Activated CD8-positive, alpha-beta T cell treated with anti-CD3 and anti-CD28 coated beads for 36 hours (primary cell): ENCODE measurements around the gene SH3GL3. TPM values are rescaled to one million over a fixed set of nuclear protein-coding genes. Genes with fewer than 3 reads are reported as not detected.

ENCODE experiments used
- ATAC-seq: fragments of 200-7000 bp; cut with Tn5 transposase; one replicate; pipeline ENCODE4 v1.10.0; 2021; ENCODE audit warnings: mild to moderate bottlenecking, moderate library complexity
- CTCF ChIA-PET: fragments of 350-600 bp; sonication (Branson Sonifier 250); formaldehyde crosslinking; loops from one replicate; lab custom pipeline; 2021; ENCODE audit warnings: antibody characterized with exemption; lab: Charles Lee
- POLR2A ChIA-PET: fragments of 350-600 bp; sonication (Branson Sonifier 250); formaldehyde crosslinking; loops from one replicate; lab custom pipeline; 2021; ENCODE audit warnings: antibody characterized with exemption; lab: Charles Lee
- DNase-seq: peaks from one replicate; pipeline ENCODE4 v3.0.0-alpha.2; 2020
- H3K27ac Mint-ChIP-seq: one replicate; pipeline ENCODE4 v1.8.0; 2021; ENCODE audit warnings: mild to moderate bottlenecking, mixed read lengths
- H3K27me3 Mint-ChIP-seq: one replicate; pipeline ENCODE4 v1.8.0; 2021; ENCODE audit warnings: mixed read lengths
- H3K36me3 Mint-ChIP-seq: one replicate; pipeline ENCODE4 v1.8.0; 2021; ENCODE audit warnings: low read depth, mixed read lengths
- H3K4me1 Mint-ChIP-seq: one replicate; pipeline ENCODE4 v1.8.0; 2021; ENCODE audit warnings: low read depth, mixed read lengths
- H3K4me3 Mint-ChIP-seq: one replicate; pipeline ENCODE4 v1.8.0; 2021; ENCODE audit warnings: mild to moderate bottlenecking, moderate library complexity, mixed read lengths
- H3K9me3 Mint-ChIP-seq: one replicate; pipeline ENCODE4 v1.8.0; 2021; ENCODE audit warnings: mixed read lengths
- intact Hi-C: fragments of 100-400 bp; cut with micrococcal nuclease; formaldehyde crosslinking; loops from one replicate; pipeline ENCODE4 v1.10.0; 2022
- total RNA-seq, 2 experiments: library from RNA; stranded (reverse); gene quantifications; one replicate each; pipeline ENCODE4 v1.2.3, GENCODE V29; 2021
- TF ChIP-seq, protein P1 (sequence below): fragments of 200-600 bp; IDR thresholded peaks from one replicate; pipeline ENCODE4 v1.8.0; 2022; ENCODE audit warnings: antibody characterized with exemption, mild to moderate bottlenecking

SH3GL3 gene
- total RNA-seq, 2 experiments from 2014 or later, result not detected

DNA sequence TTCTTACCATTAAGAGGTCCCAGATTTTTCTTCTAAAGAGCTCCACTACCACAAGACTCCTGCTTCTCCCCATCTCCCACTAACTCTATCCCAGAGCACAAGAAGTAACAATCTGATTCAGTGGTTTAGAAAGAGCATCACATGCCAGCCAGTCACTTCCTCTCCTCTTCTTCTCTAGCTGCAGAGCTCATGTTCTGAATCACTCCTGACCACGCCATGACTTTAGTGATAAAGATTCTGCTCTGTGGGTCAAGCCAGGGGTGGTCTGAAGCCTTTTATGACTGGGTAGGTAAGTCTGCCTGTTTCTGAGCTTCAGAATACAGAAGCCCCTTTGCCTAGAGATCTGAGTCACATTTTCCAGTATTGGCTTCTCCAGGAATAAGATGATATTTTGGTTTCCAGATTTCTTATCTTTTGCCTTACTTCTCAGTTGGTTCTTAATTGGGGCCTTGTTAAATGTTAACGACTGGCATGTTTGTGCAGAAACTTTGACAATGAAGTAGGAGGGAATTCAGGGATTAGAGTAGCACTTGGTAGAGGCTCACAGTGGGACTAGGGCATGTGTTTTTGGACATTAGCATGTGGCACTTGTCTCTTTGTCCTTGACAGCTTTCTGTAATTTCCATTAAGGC is 179.1 kb downstream of the SH3GL3 start:
- Mint-ChIP-seq H3K36me3 (no peaks in the 10 kb centered on the region), H3K9me3 (no peaks in the 10 kb centered on the region), H3K4me3 (no peak overlapping the region), H3K27ac (no peak overlapping the region), H3K27me3 (peaks cover 3% of the 10 kb centered on the region), H3K4me1 (peaks cover 3% of the 10 kb centered on the region)
- intact Hi-C loops, result no loop called here
- ChIA-PET POLR2A (interaction anchor here (1.1 kb wide), 1 partner anchor 22 kb away, joined by 3 read pairs; no protein-coding TSS in a partner anchor), CTCF (no interaction called here)
- ATAC-seq (peak; percentile 82), DNase-seq (peak; percentile 50)
- TF ChIP-seq, protein P1, sequence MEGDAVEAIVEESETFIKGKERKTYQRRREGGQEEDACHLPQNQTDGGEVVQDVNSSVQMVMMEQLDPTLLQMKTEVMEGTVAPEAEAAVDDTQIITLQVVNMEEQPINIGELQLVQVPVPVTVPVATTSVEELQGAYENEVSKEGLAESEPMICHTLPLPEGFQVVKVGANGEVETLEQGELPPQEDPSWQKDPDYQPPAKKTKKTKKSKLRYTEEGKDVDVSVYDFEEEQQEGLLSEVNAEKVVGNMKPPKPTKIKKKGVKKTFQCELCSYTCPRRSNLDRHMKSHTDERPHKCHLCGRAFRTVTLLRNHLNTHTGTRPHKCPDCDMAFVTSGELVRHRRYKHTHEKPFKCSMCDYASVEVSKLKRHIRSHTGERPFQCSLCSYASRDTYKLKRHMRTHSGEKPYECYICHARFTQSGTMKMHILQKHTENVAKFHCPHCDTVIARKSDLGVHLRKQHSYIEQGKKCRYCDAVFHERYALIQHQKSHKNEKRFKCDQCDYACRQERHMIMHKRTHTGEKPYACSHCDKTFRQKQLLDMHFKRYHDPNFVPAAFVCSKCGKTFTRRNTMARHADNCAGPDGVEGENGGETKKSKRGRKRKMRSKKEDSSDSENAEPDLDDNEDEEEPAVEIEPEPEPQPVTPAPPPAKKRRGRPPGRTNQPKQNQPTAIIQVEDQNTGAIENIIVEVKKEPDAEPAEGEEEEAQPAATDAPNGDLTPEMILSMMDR, result no peak

DNA sequence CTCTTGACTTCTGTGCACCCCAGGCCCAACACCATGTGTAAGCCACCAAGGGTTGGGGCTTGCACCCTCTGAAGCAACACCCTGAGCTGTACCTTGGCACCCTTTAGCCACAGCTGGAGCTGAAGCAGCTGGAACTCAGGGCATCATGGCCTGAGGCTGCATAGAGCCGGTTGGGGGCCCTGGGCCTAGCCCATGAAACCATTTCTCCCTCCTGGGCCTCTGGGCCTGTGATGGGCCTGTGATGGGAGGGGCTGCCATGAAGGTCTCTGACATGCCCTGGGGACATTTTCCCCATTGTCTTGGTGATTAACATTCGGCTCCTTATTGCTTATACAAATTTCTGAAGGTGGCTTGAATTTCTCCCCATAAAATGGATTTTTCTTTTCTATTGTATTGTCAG is 184.4 kb downstream of the SH3GL3 start:
- intact Hi-C loops, result no loop called here
- no peaks in the 10 kb centered on the region for H3K36me3 Mint-ChIP-seq
- no peak overlapping the region for H3K4me3 Mint-ChIP-seq
- DNase-seq, result no peak
- no peaks in the 10 kb centered on the region for H3K27me3 Mint-ChIP-seq
- peaks cover 4% of the 10 kb centered on the region for H3K9me3 Mint-ChIP-seq
- no peak overlapping the region for H3K27ac Mint-ChIP-seq
- TF ChIP-seq, protein P1, result no peak
- POLR2A ChIA-PET, result no interaction called here
- no peak for ATAC-seq
- CTCF ChIA-PET, result no interaction called here
- H3K4me1 Mint-ChIP-seq, result no peaks in the 10 kb centered on the region

DNA sequence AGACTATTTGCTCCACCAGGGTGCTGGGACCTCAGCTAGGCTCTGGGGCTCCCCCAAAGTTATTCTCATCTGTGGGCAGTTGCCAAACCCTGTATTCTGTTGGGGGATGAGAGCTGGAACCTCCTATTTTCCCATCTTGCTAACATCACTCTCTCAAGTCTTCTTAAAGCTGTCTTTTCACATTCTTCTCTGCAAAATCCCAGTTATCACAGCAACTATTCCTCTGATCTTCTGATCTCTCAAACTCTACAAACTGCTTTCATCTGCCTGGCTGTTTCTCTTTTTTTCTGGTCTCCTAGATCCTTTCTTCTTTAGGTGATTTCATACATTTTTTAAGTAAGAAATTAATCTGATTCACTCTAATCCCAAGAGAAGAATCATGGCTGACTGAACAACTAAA is 196.1 kb downstream of the SH3GL3 start:
- ChIA-PET POLR2A (no interaction called here), CTCF (no interaction called here)
- H3K4me3 Mint-ChIP-seq, result no peak overlapping the region
- DNase-seq, result no peak
- H3K36me3 Mint-ChIP-seq, result no peaks in the 10 kb centered on the region
- intact Hi-C loops, result no loop called here
- H3K27ac Mint-ChIP-seq, result no peak overlapping the region
- H3K27me3 Mint-ChIP-seq, result peaks cover 11% of the 10 kb centered on the region
- peaks cover 14% of the 10 kb centered on the region for H3K9me3 Mint-ChIP-seq
- ATAC-seq, result no peak
- TF ChIP-seq, protein P1, result no peak
- H3K4me1 Mint-ChIP-seq, result no peaks in the 10 kb centered on the region

DNA sequence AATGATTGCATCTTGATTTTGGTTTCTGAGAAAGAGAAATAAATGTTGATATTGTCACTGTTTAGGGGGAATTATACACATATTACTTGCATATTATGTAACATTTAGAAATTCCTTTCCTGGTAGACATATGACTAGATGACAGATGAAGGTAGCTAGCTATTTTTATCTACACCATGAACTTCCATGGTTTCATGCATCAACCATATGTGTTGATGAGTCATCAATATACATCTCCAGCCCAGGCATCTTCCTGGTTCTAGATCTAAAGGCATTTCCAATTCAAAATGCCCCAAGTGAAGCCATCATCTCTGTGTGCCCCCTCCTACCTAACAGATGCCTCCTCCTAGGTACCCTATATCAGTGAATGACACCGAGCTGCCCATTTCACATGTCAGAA is 197.3 kb downstream of the SH3GL3 start:
- Mint-ChIP-seq H3K4me1 (no peaks in the 10 kb centered on the region), H3K36me3 (no peaks in the 10 kb centered on the region), H3K27ac (no peak overlapping the region), H3K4me3 (no peak overlapping the region), H3K27me3 (peaks cover 5% of the 10 kb centered on the region), H3K9me3 (peaks cover 14% of the 10 kb centered on the region)
- TF ChIP-seq, protein P1, result no peak
- intact Hi-C loops, result no loop called here
- ChIA-PET CTCF (no interaction called here), POLR2A (no interaction called here)
- ATAC-seq (no peak), DNase-seq (no peak)

DNA sequence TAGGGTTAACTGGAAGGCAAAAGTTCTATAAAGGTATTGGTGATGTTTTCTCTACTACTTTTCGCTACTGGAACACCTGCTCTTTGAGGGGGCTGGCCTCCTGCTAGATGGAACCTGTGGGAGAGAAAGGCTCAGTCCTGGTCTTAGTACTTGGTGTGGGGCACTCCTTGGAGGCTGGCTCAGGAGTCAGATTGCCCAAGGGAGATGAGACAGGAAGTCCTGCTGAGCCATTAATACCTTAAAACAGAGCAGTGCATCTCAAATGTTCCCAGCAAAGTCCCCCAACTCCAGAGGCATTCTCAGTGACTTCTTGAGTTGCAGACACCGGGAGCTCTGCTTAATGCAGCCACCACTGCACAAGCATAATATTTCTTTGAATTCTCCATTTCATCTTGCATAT is 203.7 kb downstream of the SH3GL3 start:
- TF ChIP-seq, protein P1, result no peak
- peaks cover 21% of the 10 kb centered on the region for H3K27me3 Mint-ChIP-seq
- no peak overlapping the region for H3K27ac Mint-ChIP-seq
- POLR2A ChIA-PET, result no interaction called here
- H3K9me3 Mint-ChIP-seq, result no peaks in the 10 kb centered on the region
- intact Hi-C loops, result no loop called here
- H3K36me3 Mint-ChIP-seq, result no peaks in the 10 kb centered on the region
- CTCF ChIA-PET, result no interaction called here
- no peak overlapping the region for H3K4me3 Mint-ChIP-seq
- ATAC-seq, result no peak
- no peaks in the 10 kb centered on the region for H3K4me1 Mint-ChIP-seq
- DNase-seq, result no peak
